ENCODE results near the gene CDH5. TPM values are rescaled to one million over a fixed set of nuclear protein-coding genes. Genes with fewer than 3 reads are reported as not detected.
A peak's percentile ranks its signal among the peaks of the same experiment; 100 is the strongest.

CDH5 gene
- total and polyA plus RNA-seq, 2 of the 13 experiments (the other 11 are each of a cell fraction or from before 2014, with no cell fraction given): 0.71 to 1.1 TPM

GRCh38 chr16:66434619-66435430, 68.3 kb downstream of the CDH5 start (continued):
- no peak for TF ChIP-seq ZHX1 (CRISPR knock-in tag; IDR thresholded peaks at IDR 0.05; ENCODE audit: low read depth)
- peak; percentile 28; the same call in 1 of the 2 replicates for TF ChIP-seq HBP1 (CRISPR knock-in tag; IDR thresholded peaks at IDR 0.05; ENCODE audit: low read depth)
- no peak for TF ChIP-seq ISX (CRISPR knock-in tag; conservative IDR thresholded peaks at IDR 0.05)
- TF ChIP-seq DRAP1 (CRISPR knock-in tag; IDR thresholded peaks at IDR 0.05): no peak; the same call in none of the 2 replicates
- peak; percentile 51; the same call in 1 of the 2 replicates for TF ChIP-seq TAF1 (CRISPR knock-in tag; IDR thresholded peaks at IDR 0.05)
- no peak; the same call in 1 of the 2 replicates for TF ChIP-seq MYPOP (CRISPR knock-in tag; IDR thresholded peaks at IDR 0.05)
- peak; percentile 60 for TF ChIP-seq IRF2 (CRISPR knock-in tag; IDR thresholded peaks at IDR 0.05)
- peak; percentile 30; the same call in 1 of the 2 replicates for TF ChIP-seq ZNF761 (CRISPR knock-in tag; conservative IDR thresholded peaks at IDR 0.05)
- no peak for TF ChIP-seq ZNF382 (CRISPR knock-in tag; IDR thresholded peaks at IDR 0.05; ENCODE audit: borderline replicate concordance)
- TF ChIP-seq DBP (CRISPR knock-in tag; IDR thresholded peaks at IDR 0.05; ENCODE audit: not compliant biosample characterization): no peak
- no peak for TF ChIP-seq BORCS8-MEF2B (CRISPR knock-in tag; IDR thresholded peaks at IDR 0.05)
- peak; percentile 21; the same call in 1 of the 2 replicates for TF ChIP-seq SMAD3 (CRISPR knock-in tag; IDR thresholded peaks at IDR 0.05)
- no peak; the same call in 1 of the 2 replicates for TF ChIP-seq SSRP1 (CRISPR knock-in tag; IDR thresholded peaks at IDR 0.05)
- no peak for TF ChIP-seq POGZ (CRISPR knock-in tag; IDR thresholded peaks at IDR 0.05)
- no peak; the same call in 1 of the 2 replicates for TF ChIP-seq HMGXB3 (CRISPR knock-in tag; IDR thresholded peaks at IDR 0.05; ENCODE audit: borderline replicate concordance)
- peak; percentile 40; the same call in 1 of the 2 replicates for TF ChIP-seq RCOR2 (CRISPR knock-in tag; IDR thresholded peaks at IDR 0.05)
- no peak for TF ChIP-seq ZNF180 (CRISPR knock-in tag; IDR thresholded peaks at IDR 0.05; ENCODE audit: borderline replicate concordance, low read depth)
- TF ChIP-seq SETDB1 (CRISPR knock-in tag; IDR thresholded peaks at IDR 0.05; ENCODE audit: borderline replicate concordance): no peak

All from HepG2 (cell line).